Epithelial cell of proximal tubule (primary cell): Measurements from ENCODE around the gene FOXD2. TPM values are rescaled to one million over a fixed set of nuclear protein-coding genes. Genes with fewer than 3 reads are reported as not detected.

ENCODE experiments used
- DNase-seq: peaks from one replicate; pipeline ENCODE4 v3.0.0-alpha.2; 2011; ENCODE audit warnings: low read depth
- H3K4me3 ChIP-seq: 2 replicates; pipeline ENCODE4 v1.5.1; 2011; ENCODE audit warnings: low read depth, mild to moderate bottlenecking, low read length
- CTCF ChIP-seq: conservative IDR thresholded peaks from 2 replicates; pipeline ENCODE4 v1.5.1; 2012; ENCODE audit warnings: low read depth, mild to moderate bottlenecking, low read length
- total RNA-seq: library from RNA; depleted of rRNA; stranded (reverse); fragments of >200 nt; gene quantifications from 2 replicates; pipeline ENCODE4 v1.2.3, GENCODE V29; 2015

FOXD2 gene
- total RNA-seq, 1 donor from 2014 or later: not detected

- no peak overlapping the region for H3K4me3 ChIP-seq
- DNase-seq: no peak
- no peak for TF ChIP-seq CTCF
These were observed 6.4 kb downstream of the FOXD2 start for GRCh38 chr1:47444297-47444561.

GRCh38 chr1:47444562-47445465 is 7.0 kb downstream of the FOXD2 start:
- no peak for TF ChIP-seq CTCF
- H3K4me3 ChIP-seq: peak overlapping the region; percentile 19
- no peak for DNase-seq

- H3K4me3 ChIP-seq: no peak overlapping the region
- DNase-seq: no peak
- TF ChIP-seq CTCF: no peak
These were observed 8.1 kb downstream of the FOXD2 start for GRCh38 chr1:47445823-47446550.

- no peak overlapping the region for H3K4me3 ChIP-seq
- no peak for DNase-seq
- no peak for TF ChIP-seq CTCF
These were observed 10.8 kb downstream of the FOXD2 start for GRCh38 chr1:47448462-47449222.

GRCh38 chr1:47449822-47450552 is 12.1 kb downstream of the FOXD2 start:
- no peak for DNase-seq
- peak; percentile 41 for TF ChIP-seq CTCF
- H3K4me3 ChIP-seq: no peak overlapping the region

- no peak for TF ChIP-seq CTCF
- DNase-seq: no peak
These were observed 12.8 kb downstream of the FOXD2 start for GRCh38 chr1:47450606-47451005.

More at GRCh38 chr1:47450606-47451005, 12.8 kb downstream of the FOXD2 start:
- H3K4me3 ChIP-seq: no peak overlapping the region
